Upper lobe of left lung (tissue), 4 donors: ENCODE results near the gene SCOC.

Experiments used
- CTCF ChIP-seq, 6 experiments: fragments of 450-650 bp in 4 of 6; fragments of 200-600 bp in 2 of 6; sonication (generic) in 2 of 6; IDR thresholded peaks; one replicate each; pipeline ENCODE4 v1.5.1; 2016 to 2019; ENCODE audit warnings: antibody characterized with exemption in 6 of 6
- POLR2A ChIP-seq, 4 donors: fragments of 450-650 bp; IDR thresholded peaks; one replicate each; pipeline ENCODE4 v1.5.1; 2016 to 2017; ENCODE audit warnings: antibody characterized with exemption in 4 of 4, mild to moderate bottlenecking in 2 of 4

- no peak for TF ChIP-seq CTCF (IDR thresholded peaks at IDR 0.05)
- no peak for TF ChIP-seq POLR2A (IDR thresholded peaks at IDR 0.05)
These were observed 15.2 kb upstream of the SCOC start for GRCh38 chr4:140358281-140358680.
